NCI-H510A (cell line): ENCODE measurements around the gene DPP6.

Source experiments
- DNase-seq: peaks from one replicate; lab custom pipeline; 2025; lab: John Stamatoyannopoulos, UW

Gene DPP6

GRCh38 chr7:154592388-154592787 is 540.2 kb downstream of the DPP6 start:
- DNase-seq, result no peak

DNA sequence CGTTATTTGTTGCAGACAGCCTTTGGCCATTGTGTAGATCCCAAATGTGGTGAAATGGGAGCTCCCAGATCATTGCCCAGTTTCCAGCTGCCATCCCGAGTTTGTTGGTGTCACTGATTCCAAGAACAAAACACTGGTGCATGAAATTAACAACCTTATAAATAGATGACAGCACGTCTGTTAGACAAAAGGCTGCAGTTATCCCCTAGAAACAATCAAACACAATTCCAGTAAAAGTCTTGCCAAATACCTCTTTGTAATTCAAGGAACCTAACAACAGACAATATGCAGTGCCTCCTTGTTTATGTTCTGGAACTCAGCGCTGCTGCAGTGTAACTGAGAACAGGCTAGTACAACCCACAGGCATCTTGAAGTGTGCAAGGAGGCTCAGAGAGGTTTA is 546.2 kb downstream of the DPP6 start:
- no peak for DNase-seq

DNA sequence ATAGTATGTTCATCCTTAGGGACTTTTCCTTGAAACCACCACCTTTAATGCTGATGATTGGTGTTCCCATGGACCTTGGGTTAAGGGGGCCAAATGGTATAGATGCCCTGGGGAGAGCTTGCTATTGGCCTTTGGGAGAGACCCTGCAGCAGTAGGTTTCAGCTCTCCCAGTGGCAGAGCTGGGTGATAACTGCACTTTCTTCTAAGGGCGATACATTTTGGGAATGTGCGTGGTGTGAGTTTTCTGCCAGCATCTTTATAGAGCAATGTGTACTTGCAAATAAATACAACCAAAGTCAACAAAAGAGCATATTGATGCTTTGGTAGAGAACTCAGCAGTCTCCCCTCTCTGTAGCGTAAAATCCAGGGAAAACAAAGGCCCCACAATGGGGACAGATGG is 546.7 kb downstream of the DPP6 start:
- no peak for DNase-seq

DNA sequence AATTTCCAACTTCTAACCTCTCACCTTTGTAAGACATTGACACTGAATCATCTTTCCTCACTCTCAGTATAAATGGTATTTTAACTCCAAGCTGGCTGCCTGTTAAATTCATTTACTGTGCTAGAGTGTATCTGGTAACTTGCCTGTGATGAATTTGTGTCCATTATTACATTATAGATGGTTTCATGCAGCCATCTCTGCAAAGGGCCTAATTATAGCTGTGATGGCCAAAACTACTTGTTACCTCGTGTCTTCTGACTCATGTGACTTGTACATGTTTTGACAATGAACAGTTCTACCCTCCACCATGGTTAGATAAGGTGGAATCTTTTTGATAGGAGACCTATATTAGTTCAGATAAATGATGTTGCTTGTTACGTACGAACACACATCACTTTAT is 558.7 kb downstream of the DPP6 start:
- DNase-seq, result no peak

DNA sequence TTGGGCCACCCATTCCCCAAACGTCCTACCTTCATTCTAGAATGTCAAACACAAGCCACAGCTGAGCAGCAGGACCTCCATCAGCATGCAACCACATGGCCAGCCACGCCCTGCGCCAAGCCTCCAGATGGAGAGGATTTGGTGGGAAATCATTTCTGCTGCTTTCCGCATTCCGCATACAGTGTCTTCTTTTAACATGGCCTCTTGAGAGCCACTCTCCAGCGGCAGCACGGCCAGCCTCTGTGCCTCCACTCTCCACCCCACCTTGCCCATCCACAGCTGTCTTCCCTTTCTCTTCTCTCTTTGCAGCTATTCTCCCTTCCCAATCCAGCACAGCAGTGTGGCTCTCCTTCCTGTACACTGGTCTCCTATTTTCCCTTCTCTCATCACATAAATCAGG is 561.6 kb downstream of the DPP6 start:
- no peak for DNase-seq

DNA sequence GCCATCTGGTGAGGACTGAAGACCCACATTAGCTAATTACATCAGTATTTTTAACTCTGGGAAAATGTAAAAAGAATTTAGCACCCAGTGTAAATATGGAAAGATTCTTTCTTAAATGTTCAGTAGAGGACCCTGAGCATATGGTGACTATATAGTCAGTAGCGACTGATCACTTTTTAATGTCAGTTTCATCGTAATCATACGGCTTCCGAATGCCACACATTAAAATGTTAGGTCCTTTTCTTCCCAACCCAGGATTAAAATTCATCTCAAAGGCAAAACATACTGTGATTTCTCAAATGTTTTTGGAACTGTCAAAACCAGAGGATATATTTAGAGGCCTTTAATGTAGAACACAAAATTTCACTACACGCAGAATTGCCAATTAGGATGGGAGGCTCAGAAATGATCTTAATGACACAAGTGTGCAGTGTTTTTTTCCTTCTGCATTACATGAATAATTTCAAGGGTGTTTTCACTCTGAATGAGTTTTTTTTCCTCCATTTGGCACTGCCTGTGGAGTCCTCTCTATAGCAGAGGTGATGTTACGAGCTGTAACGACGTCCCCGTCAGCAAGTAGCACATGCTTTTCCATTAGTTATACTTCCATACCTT is 568.0 kb downstream of the DPP6 start:
- no peak for DNase-seq

DNA sequence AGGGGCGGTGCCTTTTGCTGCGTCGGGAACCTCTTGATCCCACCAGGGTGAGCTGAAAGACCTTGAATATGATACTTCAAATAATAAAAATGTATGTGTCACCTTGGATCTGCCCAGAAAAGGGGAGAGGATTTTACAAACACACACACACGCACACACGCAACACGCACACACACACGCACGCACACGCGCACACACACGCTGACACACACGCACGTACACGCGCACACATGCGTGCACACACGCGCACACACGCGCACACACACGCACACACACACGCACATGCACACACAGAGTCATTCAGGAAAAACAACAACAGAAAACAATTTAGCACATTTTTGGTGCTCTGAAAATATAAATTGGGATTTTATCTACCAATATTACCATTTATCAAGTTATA is 571.2 kb downstream of the DPP6 start:
- DNase-seq, result no peak

DNA sequence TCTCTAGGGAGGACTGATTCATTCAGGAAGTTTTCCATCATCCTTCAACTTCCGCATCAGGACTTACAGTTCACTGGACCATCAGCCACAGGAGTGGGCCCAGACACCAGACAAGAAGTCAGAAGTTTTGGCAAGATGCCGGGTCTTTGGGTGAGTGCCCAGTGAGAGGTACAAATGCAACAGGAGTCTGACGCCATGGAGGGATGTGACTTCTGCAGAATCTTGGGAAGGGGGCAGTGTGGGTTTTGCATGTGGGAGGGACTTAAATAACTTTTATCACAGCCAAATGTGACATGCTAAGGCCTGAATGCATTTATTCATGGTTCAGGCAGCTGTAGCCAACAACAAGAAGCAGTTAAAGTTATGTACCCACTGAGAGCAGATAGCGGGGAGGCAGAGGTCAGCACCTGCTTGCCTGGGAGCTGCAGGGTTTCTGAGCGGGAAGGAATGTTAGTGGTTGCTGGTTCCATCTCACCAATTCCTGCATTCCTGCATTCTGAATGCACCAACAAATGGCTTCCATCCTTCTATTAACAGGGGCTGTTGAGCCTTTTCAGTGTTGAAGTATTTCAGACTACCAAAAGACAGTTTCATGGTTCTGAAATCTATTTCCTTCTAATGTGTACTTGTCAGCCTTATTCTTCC is 575.6 kb downstream of the DPP6 start:
- DNase-seq, result no peak

- DNase-seq, result no peak
Observed at GRCh38 chr7:154628556-154628955, 576.4 kb downstream of the DPP6 start.

DNA sequence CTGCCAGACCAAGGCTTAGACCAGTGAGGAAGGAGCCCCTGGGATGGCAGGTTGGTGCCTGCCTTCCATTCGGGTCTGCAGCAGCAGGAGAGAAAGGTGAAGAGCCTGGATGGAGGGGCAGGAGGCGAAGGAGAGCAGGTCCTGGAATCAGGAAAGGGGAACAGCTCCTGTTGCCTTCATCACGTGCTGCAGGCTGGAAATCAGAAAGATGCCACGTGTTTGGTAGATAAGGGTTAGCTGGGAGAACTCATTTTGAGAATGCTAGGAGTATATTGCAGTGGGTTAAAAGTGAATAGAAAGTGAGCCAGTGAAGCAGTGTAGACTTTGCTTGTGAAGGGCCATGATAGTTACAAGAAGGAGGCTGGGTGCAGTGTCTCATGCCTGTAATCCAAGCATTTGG is 579.0 kb downstream of the DPP6 start:
- DNase-seq, result no peak

DNA sequence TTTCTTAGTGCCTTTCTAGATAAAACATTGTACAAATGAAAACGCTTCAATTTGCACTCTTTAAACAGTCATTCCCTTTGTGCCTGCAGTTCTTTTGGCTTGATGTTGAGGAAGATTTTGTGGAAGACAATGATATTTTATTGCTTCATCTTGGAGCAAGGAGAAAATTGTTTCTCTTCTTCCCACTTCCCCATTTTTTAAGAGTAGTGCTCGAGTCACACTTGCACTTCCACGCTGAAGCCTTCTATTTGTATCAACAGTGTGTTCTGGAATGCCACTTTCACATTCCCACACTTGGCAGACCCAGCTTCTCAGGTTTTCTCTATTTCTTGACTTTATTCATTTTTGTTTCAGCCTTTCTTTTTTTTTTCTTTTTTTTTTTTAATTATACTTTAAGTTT is 581.4 kb downstream of the DPP6 start:
- DNase-seq, result no peak

GRCh38 chr7:154638286-154638685 is 586.1 kb downstream of the DPP6 start:
- no peak for DNase-seq

DNA sequence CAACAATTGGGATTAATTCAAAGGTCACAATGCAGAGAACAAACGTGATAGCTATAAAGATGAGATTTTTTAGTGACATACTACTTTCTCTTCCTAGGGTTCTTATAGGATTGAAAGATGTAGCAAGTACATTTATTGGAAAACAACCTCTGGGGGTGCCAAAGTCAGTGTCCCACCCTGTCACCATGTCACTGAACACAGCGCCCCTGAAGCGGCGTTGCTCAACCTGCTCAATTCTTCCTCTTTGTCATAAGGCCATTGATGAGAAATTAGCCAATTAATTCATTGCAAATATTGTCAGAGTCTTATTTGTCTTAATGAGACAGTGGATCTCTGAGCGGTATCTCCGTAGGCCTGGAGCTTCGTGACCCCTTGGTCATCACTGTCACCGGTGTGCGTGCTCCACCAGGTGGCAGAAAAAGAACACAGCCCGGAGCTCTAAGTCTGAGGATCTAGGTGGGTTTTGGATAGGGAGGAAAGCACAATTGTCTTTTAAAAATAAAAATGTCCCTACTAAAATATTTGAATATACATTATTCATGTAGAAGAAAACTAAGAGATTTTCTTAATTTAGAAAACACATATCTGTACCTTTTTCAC is 588.2 kb downstream of the DPP6 start:
- DNase-seq, result no peak

- DNase-seq, result no peak
Observed at GRCh38 chr7:154640917-154641316, 588.7 kb downstream of the DPP6 start.

- DNase-seq, result no peak
Observed at GRCh38 chr7:154644366-154644765, 592.2 kb downstream of the DPP6 start.

DNA sequence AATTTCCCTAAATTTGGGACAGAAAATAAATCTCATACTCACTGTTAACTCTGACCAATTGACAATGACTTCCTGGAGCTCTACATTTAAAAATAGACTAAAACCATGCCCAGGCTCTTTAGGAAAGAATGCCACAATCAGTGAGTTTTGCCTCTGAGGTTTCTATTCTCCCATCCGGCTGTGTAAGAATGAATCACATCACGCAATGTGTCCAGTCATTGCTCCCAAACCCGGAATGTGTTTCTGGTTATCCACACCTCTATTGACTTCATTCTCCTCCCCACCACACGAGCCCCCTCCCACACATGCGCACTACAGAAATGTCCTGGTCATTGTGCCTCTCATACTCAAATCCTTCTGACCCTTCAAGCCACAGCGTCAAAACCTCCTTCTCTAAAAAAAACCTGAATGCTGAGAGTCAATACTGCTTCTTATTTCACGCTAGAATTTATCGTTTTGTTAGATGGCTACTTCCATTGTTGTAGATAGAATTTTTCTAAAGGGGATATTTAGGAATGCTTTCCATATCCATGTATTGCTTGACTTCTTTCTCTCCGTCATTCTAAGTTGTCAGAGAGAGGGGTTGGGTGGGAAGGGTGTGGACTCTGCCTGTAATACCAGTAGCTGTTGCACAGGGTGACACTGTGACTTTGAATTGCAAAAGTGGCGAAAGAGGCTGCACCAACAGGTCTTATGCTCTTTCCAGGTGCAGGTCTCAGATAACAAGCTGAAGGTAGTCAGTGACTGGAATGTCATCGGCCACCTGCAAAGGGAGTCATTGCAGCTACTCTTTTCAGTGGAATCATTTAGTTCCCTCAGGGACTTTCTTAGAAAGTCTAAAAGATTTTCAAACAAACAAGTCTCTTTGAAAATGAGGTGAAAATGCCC is 594.2 kb downstream of the DPP6 start:
- no peak for DNase-seq

- no peak for DNase-seq
Observed at GRCh38 chr7:154647625-154648024, 595.4 kb downstream of the DPP6 start.

GRCh38 chr7:154649015-154649414 is 596.8 kb downstream of the DPP6 start:
- DNase-seq, result no peak

GRCh38 chr7:154649434-154649833 is 597.2 kb downstream of the DPP6 start:
- DNase-seq, result no peak

- no peak for DNase-seq
Observed at GRCh38 chr7:154650275-154650674, 598.1 kb downstream of the DPP6 start.

DNA sequence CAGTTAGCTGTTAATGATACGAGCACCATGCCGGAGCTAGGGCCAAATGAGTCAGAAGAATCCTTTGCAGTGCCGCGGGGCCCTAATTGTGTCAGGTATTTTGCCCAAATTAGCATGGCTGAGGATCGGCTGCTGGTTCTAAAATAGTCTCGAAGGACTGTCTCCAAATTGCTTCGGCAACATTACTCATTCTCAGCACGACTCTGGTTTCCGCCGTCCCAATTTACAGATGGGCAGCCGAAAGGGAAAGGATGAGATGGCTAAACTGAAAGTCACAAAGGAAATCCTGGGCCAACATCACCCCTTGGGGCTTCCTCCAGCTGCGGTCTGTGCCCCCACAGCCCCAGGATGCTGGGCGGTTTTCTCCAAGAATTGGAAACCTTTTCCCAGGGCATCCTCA is 599.3 kb downstream of the DPP6 start:
- no peak for DNase-seq

GRCh38 chr7:154652564-154652963 is 600.4 kb downstream of the DPP6 start:
- no peak for DNase-seq

DNA sequence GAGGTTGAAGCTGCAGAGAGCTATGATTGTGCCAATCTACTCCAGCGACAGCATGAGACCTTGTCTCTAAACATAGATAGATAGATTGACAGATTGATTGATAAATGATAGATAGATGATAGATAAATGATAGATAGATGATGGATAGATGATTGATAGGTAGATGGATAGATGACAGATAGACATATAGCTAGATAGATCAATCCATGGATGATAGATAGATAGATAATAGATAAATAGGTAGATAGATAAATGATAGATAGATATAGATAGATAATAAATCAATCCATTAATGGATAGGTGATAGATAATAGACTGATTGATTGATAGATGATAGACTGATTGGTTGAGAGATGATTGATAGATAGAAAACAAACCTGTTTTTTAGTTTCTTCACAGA is 601.1 kb downstream of the DPP6 start:
- DNase-seq, result no peak
